HL-60 (cell line): Measurements from ENCODE around the gene ESRRA.

Experiments
- CTCF ChIP-seq: IDR thresholded peaks from one replicate; pipeline ENCODE4 v1.5.1; 2011; ENCODE audit warnings: low read length, control low read depth, inconsistent platforms; ENCODE audit not compliant: insufficient read depth
- GABPA ChIP-seq: IDR thresholded peaks from 2 replicates; pipeline ENCODE4 v1.6.1; 2012; ENCODE audit warnings: low read depth
- POLR2AphosphoS5 ChIP-seq: IDR thresholded peaks from 2 replicates; pipeline ENCODE4 v1.6.1; 2012; ENCODE audit warnings: low read depth
- REST ChIP-seq: IDR thresholded peaks from 2 replicates; pipeline ENCODE4 v1.6.1; 2012; ENCODE audit warnings: low read depth; ENCODE audit not compliant: insufficient replicate concordance
- SPI1 ChIP-seq: IDR thresholded peaks from 2 replicates; pipeline ENCODE4 v1.6.1; 2012; ENCODE audit warnings: low read depth, mild to moderate bottlenecking, borderline replicate concordance

- TF ChIP-seq CTCF (peak; percentile 29), REST (peak; percentile 22), POLR2AphosphoS5 (peak; percentile 74), GABPA (no peak), SPI1 (peak; percentile 49; the same call in 1 of the 2 replicates)
These were observed 12.8 kb downstream of the ESRRA start, which contains the start of gene PRDX5 for GRCh38 chr11:64317961-64318765.
